CD4-positive, alpha-beta T cell treated with Interleukin-6 for 4 hours (primary cell): ENCODE data around the gene COL20A1.
A peak's percentile ranks its signal among the peaks of the same experiment; 100 is the strongest.

Experiments used
- DNase-seq: peaks from one replicate; pipeline ENCODE4 v3.0.0-alpha.2; 2020; ENCODE audit warnings: mixed read lengths

COL20A1 gene

GRCh38 chr20:63278661-63279060 is 14.3 kb upstream of the COL20A1 start:
- DNase-seq: no peak

GRCh38 chr20:63279931-63280330 is 13.1 kb upstream of the COL20A1 start:
- no peak for DNase-seq

GRCh38 chr20:63280371-63280770 is 12.6 kb upstream of the COL20A1 start:
- DNase-seq: no peak

GRCh38 chr20:63280929-63281545 is 11.9 kb upstream of the COL20A1 start:
- DNase-seq: no peak

- DNase-seq: no peak
Observed at GRCh38 chr20:63281742-63282665, 11.0 kb upstream of the COL20A1 start.

GRCh38 chr20:63282946-63283345 is 10.0 kb upstream of the COL20A1 start:
- DNase-seq: no peak

GRCh38 chr20:63283397-63284082 is 9.4 kb upstream of the COL20A1 start:
- peak; percentile 11 for DNase-seq

- peak; percentile 33 for DNase-seq
Observed at GRCh38 chr20:63284083-63284440, 8.9 kb upstream of the COL20A1 start.

- peak; percentile 6 for DNase-seq
Observed at GRCh38 chr20:63284544-63284949, 8.4 kb upstream of the COL20A1 start.

- no peak for DNase-seq
Observed at GRCh38 chr20:63284981-63285524, 7.9 kb upstream of the COL20A1 start.

GRCh38 chr20:63285636-63286615 is 7.1 kb upstream of the COL20A1 start:
- DNase-seq: no peak

- no peak for DNase-seq
Observed at GRCh38 chr20:63286781-63287696, 5.9 kb upstream of the COL20A1 start.

GRCh38 chr20:63287697-63288580 is 5.0 kb upstream of the COL20A1 start:
- no peak for DNase-seq

- no peak for DNase-seq
Observed at GRCh38 chr20:63288581-63289251, 4.3 kb upstream of the COL20A1 start.

GRCh38 chr20:63289311-63290135 is 3.5 kb upstream of the COL20A1 start:
- DNase-seq: no peak

- no peak for DNase-seq
Observed at GRCh38 chr20:63290136-63290676, 2.8 kb upstream of the COL20A1 start.

- peak; percentile 61 for DNase-seq
Observed at GRCh38 chr20:63290677-63291472, 2.1 kb upstream of the COL20A1 start.
